ENCODE measurements around the gene TNIP2.

Gene TNIP2

DNA sequence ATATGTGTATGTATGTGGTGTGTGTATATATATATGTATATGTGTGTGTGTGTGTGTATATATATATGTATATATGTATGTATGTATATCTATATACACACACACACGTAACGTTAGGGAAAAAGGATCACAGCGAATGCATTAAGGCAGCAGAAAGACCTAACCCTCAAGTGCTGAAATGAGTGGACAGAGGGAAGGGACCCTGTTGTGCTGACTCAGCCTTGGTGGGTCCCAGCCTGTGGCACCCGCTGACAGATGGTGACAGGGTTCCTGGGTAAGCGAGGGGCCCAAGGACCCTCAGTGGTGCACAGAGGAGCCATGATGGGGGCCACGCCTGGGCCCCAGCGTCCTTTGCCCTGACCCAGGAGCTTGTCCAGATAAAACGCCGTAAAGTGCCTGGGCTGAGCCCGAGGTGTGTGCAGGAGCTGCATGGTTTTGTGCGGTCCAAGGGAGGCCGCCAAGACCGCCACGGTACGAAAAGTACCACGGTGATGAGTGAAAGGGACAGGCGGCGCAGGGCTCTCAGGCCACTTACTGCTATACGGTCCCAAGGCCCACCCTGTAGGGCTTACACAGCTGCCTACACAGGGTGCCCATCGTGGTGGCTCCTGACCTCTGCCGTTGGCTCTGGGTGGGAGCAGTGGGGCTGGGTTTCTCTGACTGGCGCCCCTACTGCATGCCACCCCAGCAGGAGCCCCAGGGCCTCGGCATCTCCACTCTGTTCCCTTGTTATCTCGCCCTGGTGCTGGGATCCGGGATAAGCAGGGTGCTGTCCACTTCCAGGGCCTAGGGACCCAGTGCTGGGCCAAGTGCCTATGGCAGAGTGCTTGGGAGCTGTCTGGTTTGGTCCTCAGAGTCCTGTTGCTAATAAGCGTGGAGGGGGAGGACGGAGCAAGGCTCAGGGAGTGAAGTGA lies 46.7 kb upstream of the TNIP2 start:
- Histone ChIP-seq H3K4me3 (ENCODE audit: low read depth, low read length) (no peak overlapping the region), H3K4me1 (ENCODE audit: control insufficient read depth, insufficient read depth, low read length) (no peaks in the 10 kb centered on the region), H3K9me3 (ENCODE audit: control insufficient read depth, insufficient read depth, low read depth, low read length) (no peaks in the 10 kb centered on the region), H3K36me3 (ENCODE audit: control insufficient read depth in 2 of 2, insufficient read depth in 1 of 2, low read length in 2 of 2) (no peaks in the 10 kb centered on the region), H3K27ac (ENCODE audit: extremely low read depth, low read depth, low read length) (no peak overlapping the region)
- ChIA-PET POLR2A (interaction anchor here (0.6 to 1.3 kb wide), 2 partner anchors 9 to 181 kb away, joined by 6 to 11 read pairs; no protein-coding TSS in a partner anchor), CTCF (no interaction called here)
- TF ChIP-seq, protein P1, sequence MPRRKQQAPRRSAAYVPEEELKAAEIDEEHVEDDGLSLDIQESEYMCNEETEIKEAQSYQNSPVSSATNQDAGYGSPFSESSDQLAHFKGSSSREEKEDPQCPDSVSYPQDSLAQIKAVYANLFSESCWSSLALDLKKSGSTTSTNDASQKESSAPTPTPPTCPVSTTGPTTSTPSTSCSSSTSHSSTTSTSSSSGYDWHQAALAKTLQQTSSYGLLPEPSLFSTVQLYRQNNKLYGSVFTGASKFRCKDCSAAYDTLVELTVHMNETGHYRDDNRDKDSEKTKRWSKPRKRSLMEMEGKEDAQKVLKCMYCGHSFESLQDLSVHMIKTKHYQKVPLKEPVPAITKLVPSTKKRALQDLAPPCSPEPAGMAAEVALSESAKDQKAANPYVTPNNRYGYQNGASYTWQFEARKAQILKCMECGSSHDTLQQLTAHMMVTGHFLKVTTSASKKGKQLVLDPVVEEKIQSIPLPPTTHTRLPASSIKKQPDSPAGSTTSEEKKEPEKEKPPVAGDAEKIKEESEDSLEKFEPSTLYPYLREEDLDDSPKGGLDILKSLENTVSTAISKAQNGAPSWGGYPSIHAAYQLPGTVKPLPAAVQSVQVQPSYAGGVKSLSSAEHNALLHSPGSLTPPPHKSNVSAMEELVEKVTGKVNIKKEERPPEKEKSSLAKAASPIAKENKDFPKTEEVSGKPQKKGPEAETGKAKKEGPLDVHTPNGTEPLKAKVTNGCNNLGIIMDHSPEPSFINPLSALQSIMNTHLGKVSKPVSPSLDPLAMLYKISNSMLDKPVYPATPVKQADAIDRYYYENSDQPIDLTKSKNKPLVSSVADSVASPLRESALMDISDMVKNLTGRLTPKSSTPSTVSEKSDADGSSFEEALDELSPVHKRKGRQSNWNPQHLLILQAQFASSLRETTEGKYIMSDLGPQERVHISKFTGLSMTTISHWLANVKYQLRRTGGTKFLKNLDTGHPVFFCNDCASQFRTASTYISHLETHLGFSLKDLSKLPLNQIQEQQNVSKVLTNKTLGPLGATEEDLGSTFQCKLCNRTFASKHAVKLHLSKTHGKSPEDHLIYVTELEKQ (tag by site-specific recombination; IDR thresholded peaks at IDR 0.05; ENCODE audit: borderline replicate concordance) = no peak
- TF ChIP-seq ZNF366 (tag by site-specific recombination; conservative IDR thresholded peaks at IDR 0.05) (no peak), ZNF560 (tag by site-specific recombination; IDR thresholded peaks at IDR 0.05; ENCODE audit: borderline replicate concordance) (no peak), ZNF785 (tag by site-specific recombination; IDR thresholded peaks at IDR 0.05) (no peak), ZNF521 (tag by site-specific recombination; IDR thresholded peaks at IDR 0.05) (no peak), ZNF624 (tag by site-specific recombination; IDR thresholded peaks at IDR 0.05) (no peak), ZNF302 (tag by site-specific recombination; IDR thresholded peaks at IDR 0.05; ENCODE audit: low read depth) (no peak), ZBTB1 (tag by site-specific recombination; IDR thresholded peaks at IDR 0.05) (no peak), ZNF2 (tag by site-specific recombination; IDR thresholded peaks at IDR 0.05) (no peak), ZNF548 (tag by site-specific recombination; IDR thresholded peaks at IDR 0.05) (no peak), MEIS1 (CRISPR knock-in tag; IDR thresholded peaks at IDR 0.05; ENCODE audit: borderline replicate concordance) (no peak), YY1 (tag by site-specific recombination; IDR thresholded peaks at IDR 0.05) (no peak), RBAK (tag by site-specific recombination; IDR thresholded peaks at IDR 0.05) (no peak)
- TF ChIP-seq, protein P2, sequence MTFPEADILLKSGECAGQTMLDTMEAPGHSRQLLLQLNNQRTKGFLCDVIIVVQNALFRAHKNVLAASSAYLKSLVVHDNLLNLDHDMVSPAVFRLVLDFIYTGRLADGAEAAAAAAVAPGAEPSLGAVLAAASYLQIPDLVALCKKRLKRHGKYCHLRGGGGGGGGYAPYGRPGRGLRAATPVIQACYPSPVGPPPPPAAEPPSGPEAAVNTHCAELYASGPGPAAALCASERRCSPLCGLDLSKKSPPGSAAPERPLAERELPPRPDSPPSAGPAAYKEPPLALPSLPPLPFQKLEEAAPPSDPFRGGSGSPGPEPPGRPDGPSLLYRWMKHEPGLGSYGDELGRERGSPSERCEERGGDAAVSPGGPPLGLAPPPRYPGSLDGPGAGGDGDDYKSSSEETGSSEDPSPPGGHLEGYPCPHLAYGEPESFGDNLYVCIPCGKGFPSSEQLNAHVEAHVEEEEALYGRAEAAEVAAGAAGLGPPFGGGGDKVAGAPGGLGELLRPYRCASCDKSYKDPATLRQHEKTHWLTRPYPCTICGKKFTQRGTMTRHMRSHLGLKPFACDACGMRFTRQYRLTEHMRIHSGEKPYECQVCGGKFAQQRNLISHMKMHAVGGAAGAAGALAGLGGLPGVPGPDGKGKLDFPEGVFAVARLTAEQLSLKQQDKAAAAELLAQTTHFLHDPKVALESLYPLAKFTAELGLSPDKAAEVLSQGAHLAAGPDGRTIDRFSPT (tag by site-specific recombination; IDR thresholded peaks at IDR 0.05) = no peak
- TF ChIP-seq, protein P3, sequence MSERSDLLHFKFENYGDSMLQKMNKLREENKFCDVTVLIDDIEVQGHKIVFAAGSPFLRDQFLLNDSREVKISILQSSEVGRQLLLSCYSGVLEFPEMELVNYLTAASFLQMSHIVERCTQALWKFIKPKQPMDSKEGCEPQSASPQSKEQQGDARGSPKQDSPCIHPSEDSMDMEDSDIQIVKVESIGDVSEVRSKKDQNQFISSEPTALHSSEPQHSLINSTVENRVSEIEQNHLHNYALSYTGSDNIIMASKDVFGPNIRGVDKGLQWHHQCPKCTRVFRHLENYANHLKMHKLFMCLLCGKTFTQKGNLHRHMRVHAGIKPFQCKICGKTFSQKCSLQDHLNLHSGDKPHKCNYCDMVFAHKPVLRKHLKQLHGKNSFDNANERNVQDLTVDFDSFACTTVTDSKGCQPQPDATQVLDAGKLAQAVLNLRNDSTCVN (tag by site-specific recombination; optimal IDR thresholded peaks at IDR 0.05) = no peak

DNA sequence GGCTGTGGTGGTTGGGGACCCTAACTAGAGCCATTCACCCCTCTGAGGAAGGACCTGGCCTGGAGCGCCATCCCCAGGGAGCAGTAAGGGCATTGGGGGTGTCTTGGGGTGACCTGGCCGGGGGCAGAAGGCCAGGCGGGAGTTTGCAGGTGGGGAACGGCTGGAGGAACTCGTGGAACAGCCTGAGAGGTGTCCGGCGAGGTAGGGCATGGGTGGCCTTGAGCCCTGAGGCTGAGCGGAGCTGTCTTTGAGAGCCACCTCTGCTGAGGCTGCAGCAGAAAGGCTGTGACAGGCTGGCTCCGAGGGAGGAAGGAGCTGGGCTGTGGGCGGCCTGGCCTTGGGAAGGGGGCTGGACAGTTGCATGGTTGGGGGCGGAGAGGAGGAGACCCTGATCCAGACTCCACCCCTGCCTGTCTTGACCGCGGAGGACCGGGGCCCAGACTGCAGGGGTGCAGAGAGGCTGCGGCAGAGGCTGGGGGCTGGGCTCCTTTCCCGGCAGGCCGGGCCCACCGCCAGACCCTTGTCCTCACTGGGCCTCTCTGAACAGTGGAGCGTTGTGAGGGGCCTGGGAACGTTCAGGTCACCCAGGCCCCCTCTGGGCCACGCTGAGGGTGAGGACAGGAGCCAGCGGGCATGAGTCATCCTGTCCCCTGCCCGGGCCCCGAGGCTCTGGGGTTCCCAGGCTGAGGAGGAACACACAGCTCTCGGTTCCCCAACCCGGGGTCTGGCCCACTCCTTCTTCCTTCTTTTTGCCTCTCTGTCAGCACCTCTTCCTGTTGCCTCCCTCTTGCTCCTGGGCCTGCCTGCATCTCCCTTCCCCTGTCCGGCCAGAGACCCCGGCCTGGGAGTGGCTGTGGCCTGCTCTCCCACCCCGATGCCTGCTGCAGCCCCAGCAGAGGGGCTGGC lies 44.8 kb upstream of the TNIP2 start:
- POLR2A ChIA-PET = no interaction called here
- Histone ChIP-seq H3K27ac (ENCODE audit: extremely low read depth, low read depth, low read length) (no peak overlapping the region), H3K4me1 (ENCODE audit: control insufficient read depth, insufficient read depth, low read length) (no peaks in the 10 kb centered on the region), H3K36me3 (ENCODE audit: control insufficient read depth in 2 of 2, insufficient read depth in 1 of 2, low read length in 2 of 2) (no peaks in the 10 kb centered on the region), H3K4me3 (ENCODE audit: low read depth, low read length) (no peak overlapping the region), H3K9me3 (ENCODE audit: control insufficient read depth, insufficient read depth, low read depth, low read length) (no peaks in the 10 kb centered on the region)
- CTCF ChIA-PET = interaction anchor here (0.7 kb wide), 1 partner anchor 20 kb away, joined by 4 read pairs; no protein-coding TSS in a partner anchor
- no peak for TF ChIP-seq ZNF76 (tag by site-specific recombination; IDR thresholded peaks at IDR 0.05; ENCODE audit: borderline replicate concordance, low read depth)
- no peak for TF ChIP-seq WT1 (tag by site-specific recombination; IDR thresholded peaks at IDR 0.05)
- TF ChIP-seq, protein P4, sequence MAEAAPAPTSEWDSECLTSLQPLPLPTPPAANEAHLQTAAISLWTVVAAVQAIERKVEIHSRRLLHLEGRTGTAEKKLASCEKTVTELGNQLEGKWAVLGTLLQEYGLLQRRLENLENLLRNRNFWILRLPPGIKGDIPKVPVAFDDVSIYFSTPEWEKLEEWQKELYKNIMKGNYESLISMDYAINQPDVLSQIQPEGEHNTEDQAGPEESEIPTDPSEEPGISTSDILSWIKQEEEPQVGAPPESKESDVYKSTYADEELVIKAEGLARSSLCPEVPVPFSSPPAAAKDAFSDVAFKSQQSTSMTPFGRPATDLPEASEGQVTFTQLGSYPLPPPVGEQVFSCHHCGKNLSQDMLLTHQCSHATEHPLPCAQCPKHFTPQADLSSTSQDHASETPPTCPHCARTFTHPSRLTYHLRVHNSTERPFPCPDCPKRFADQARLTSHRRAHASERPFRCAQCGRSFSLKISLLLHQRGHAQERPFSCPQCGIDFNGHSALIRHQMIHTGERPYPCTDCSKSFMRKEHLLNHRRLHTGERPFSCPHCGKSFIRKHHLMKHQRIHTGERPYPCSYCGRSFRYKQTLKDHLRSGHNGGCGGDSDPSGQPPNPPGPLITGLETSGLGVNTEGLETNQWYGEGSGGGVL (tag by site-specific recombination; IDR thresholded peaks at IDR 0.05) = no peak
- TF ChIP-seq SETDB1 (IDR thresholded peaks at IDR 0.05; ENCODE audit: insufficient read length, low read length) = no peak
- TF ChIP-seq ZBTB20 (tag by site-specific recombination; IDR thresholded peaks at IDR 0.05) = peak; percentile 45
- no peak for TF ChIP-seq ZNF654 (tag by site-specific recombination; IDR thresholded peaks at IDR 0.05; ENCODE audit: low read depth)
- no peak for TF ChIP-seq ZNF677 (tag by site-specific recombination; IDR thresholded peaks at IDR 0.05)
